CD4-positive, CD25-positive, alpha-beta regulatory T cell (primary cell): ENCODE results near the gene COL5A1. TPM values are rescaled to one million over a fixed set of nuclear protein-coding genes. Genes with fewer than 3 reads are reported as not detected.

ENCODE experiments used
- ATAC-seq, 2 donors: fragments of 150-1000 bp; cut with Tn5 transposase; one replicate each; pipeline ENCODE4 v1.10.0; 2021; ENCODE audit warnings: low read depth in 2 of 2, moderate number of reproducible peaks in 2 of 2, moderate library complexity in 1 of 2
- DNase-seq, 3 donors: peaks; one replicate each; pipeline versions ENCODE4 v3.0.0 to v3.0.0-alpha.2; 2012 to 2022; ENCODE audit warnings: mixed read lengths in 1 of 3
- H3K27ac ChIP-seq: one replicate; pipeline ENCODE4 v1.7.0; 2013; ENCODE audit warnings: mild to moderate bottlenecking, low read length; ENCODE audit not compliant: insufficient read depth, poor library complexity, severe bottlenecking
- H3K27me3 ChIP-seq: one replicate; pipeline ENCODE4 v1.7.0; 2013; ENCODE audit warnings: low read length; ENCODE audit not compliant: control insufficient read depth, insufficient read depth
- H3K36me3 ChIP-seq: one replicate; pipeline ENCODE4 v1.7.0; 2013; ENCODE audit warnings: mild to moderate bottlenecking, low read length, moderate library complexity; ENCODE audit not compliant: control insufficient read depth, insufficient read depth
- H3K4me1 ChIP-seq: 2 replicates; pipeline ENCODE4 v1.7.0; 2013; ENCODE audit warnings: mild to moderate bottlenecking, low read length; ENCODE audit not compliant: insufficient read depth, control insufficient read depth, poor library complexity, severe bottlenecking
- H3K4me3 ChIP-seq: one replicate; pipeline ENCODE4 v1.7.0; 2013; ENCODE audit warnings: low read depth, mild to moderate bottlenecking, low read length, moderate library complexity
- H3K9me3 ChIP-seq, 2 experiments: 1 replicate in 1 of 2; 2 replicates in 1 of 2; pipeline ENCODE4 v1.7.0; 2013; ENCODE audit warnings: low read length in 2 of 2, mild to moderate bottlenecking in 1 of 2, moderate library complexity in 1 of 2; ENCODE audit not compliant: control insufficient read depth in 2 of 2
- H3K27ac Mint-ChIP-seq, 3 donors: one replicate each; pipeline ENCODE4 v1.8.0; 2020 to 2022; ENCODE audit warnings: mild to moderate bottlenecking in 3 of 3, mixed read lengths in 3 of 3, moderate library complexity in 2 of 3
- H3K27me3 Mint-ChIP-seq: one replicate; pipeline ENCODE4 v1.8.0; 2022; ENCODE audit warnings: mild to moderate bottlenecking, mixed read lengths
- H3K36me3 Mint-ChIP-seq: one replicate; pipeline ENCODE4 v1.8.0; 2020; ENCODE audit warnings: mixed read lengths
- H3K4me1 Mint-ChIP-seq, 4 donors: one replicate each; pipeline ENCODE4 v1.8.0; 2020 to 2022; ENCODE audit warnings: mixed read lengths in 4 of 4, mild to moderate bottlenecking in 1 of 4
- H3K4me3 Mint-ChIP-seq, 4 donors: one replicate each; pipeline ENCODE4 v1.8.0; 2020 to 2022; ENCODE audit warnings: mild to moderate bottlenecking in 4 of 4, mixed read lengths in 4 of 4, moderate library complexity in 3 of 4
- H3K9me3 Mint-ChIP-seq, 7 donors: one replicate each; pipeline ENCODE4 v1.8.0; 2020 to 2022; ENCODE audit warnings: mixed read lengths in 7 of 7, mild to moderate bottlenecking in 3 of 7, moderate library complexity in 2 of 7
- polyA plus RNA-seq, 4 donors: library from polyadenylated mRNA; unstranded; fragments of 300-500 nt; fragmentation: Illumina TruSeq; gene quantifications; one replicate each; pipeline ENCODE4 v1.2.3, GENCODE V29; 2021
- total RNA-seq: library from RNA; stranded (reverse); gene quantifications from one replicate; pipeline ENCODE4 v1.2.3, GENCODE V29; 2022

COL5A1 gene
- total and polyA plus RNA-seq, 5 donors from 2014 or later: 0.02 to 1.7 (median 0.10) TPM; not detected in 2

DNA sequence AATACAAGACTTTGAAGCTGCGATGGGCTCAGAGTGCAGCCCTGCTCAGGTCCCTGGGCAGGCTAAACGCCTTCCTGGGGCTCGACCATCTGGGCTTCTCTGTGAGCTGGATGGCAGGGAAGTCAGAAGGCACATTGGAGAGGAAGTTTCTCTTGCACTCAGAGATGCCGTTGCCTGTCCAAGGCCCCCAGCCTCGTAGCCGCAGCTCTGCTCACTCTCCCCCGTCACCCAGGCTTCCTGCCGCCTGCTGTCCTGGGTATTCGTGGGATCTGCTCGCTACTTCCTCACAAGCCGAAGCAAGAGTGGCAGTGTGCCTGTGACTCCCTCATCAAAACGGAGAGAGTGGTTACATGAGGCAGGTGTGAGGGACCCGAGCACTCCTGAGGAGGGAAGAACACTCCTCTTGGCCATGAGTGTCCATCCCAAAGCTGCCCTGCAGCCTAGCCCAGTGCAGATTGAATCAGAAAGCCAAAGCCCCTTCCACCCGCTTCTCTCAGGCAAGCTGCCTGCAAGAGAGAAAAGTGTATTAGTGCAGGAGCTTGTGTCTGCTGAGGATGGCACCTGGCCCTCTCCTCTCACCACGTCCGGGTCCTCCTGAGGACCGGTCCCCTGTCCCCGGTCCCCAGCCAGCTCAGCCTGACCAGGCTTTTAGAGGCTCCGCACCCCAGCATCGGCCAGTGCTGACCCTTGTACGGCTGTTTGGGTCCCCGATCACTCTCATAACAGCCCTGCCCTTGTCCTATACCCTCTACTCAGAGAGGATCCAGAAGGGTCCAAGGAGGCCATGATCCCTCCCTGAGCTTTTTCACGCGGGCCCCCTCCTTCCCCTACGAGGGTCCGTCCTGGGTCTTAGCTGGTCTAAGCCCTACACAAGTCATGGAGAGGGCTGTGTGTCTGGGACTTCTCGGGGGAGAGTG lies 246.3 kb downstream of the COL5A1 start:
- H3K4me1 Mint-ChIP-seq: peaks cover 0 to 2% (median 0%) of the 10 kb centered on the region in 4 donors
- peaks cover 0 to 3% (median 0%) of the 10 kb centered on the region in 7 donors for H3K9me3 Mint-ChIP-seq
- no peak overlapping the region for H3K4me3 Mint-ChIP-seq
- DNase-seq (no peak), ATAC-seq (no peak)
- Histone ChIP-seq H3K27me3 (no peaks in the 10 kb centered on the region), H3K36me3 (no peaks in the 10 kb centered on the region), H3K9me3 (no peaks in the 10 kb centered on the region), H3K4me1 (no peaks in the 10 kb centered on the region), H3K4me3 (no peak overlapping the region), H3K27ac (no peak overlapping the region)
- no peaks in the 10 kb centered on the region for H3K36me3 Mint-ChIP-seq
- no peak overlapping the region for H3K27ac Mint-ChIP-seq
- H3K27me3 Mint-ChIP-seq: no peaks in the 10 kb centered on the region

DNA sequence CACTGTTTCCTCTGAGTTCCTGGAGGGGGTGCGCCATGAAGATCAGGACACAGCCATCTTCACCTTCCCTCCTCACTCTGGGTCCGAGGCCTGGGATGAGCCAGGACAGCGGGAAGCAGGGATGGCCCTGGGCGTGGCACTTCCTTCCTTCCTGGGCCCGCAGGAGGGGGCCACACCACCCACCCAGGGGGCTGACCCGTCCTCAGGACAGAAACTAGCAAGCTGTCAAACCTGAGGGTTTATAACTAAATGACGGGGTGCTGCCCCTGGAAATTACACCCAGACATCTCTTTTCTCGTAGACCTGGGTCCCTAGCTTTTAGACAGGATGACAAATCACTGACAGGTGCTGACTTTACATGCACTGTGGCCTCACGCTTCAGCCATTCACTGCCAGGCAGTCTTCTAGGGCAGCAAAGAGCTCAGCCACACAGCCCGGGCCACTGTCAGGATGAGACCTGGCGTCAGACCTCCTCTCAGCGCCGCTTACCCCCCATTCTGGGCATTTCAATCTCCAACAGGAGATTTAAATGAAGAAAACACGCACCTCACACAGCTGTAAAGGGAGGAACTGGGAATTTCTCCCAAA lies 247.1 kb downstream of the COL5A1 start:
- Histone ChIP-seq H3K9me3 (no peaks in the 10 kb centered on the region), H3K27ac (no peak overlapping the region), H3K4me3 (no peak overlapping the region), H3K36me3 (no peaks in the 10 kb centered on the region), H3K4me1 (no peaks in the 10 kb centered on the region), H3K27me3 (no peaks in the 10 kb centered on the region)
- H3K27me3 Mint-ChIP-seq: no peaks in the 10 kb centered on the region
- H3K9me3 Mint-ChIP-seq: peaks cover 0 to 3% (median 0%) of the 10 kb centered on the region in 7 donors
- H3K4me1 Mint-ChIP-seq: peaks cover 0 to 2% (median 0%) of the 10 kb centered on the region in 4 donors
- no peak overlapping the region for H3K27ac Mint-ChIP-seq
- DNase-seq (no peak), ATAC-seq (no peak)
- no peaks in the 10 kb centered on the region for H3K36me3 Mint-ChIP-seq
- no peak overlapping the region for H3K4me3 Mint-ChIP-seq

DNA sequence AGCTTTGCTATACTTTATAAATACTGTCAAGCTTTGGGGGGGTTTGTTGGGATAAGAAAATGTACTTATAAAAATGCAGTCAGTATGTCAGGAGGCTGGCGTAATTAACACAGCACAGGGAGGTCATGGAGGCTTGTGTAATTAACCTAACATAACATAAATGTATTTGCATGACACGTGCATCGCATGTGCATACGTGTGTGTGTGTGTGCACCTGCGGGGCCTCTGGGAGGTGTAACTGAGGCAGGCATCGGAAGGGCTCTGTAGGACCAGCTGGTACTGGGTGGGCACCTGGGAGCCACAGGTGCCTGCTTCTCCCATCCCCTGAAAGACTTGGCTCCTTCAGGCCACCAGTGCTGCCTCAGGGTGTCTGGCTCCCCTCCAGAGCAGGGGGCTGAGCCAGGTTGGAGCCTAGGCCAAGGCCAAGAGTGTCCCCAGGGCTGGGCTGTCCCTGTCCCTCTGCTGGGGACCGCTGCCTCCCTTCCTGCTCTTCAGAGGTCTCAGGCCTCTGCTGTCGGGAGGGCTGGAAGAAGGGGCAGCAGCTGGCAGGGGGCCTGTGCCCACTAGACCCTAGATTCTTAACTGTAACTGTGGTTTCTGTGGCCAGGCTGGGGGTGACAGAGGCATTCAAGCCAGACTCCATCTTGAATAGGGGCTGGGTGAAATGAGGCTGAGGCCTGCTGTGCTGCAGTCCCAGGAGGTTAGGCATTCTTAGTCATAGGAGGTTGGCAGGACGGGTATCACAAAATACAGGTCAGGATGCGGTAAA lies 248.0 kb downstream of the COL5A1 start:
- Mint-ChIP-seq H3K27me3 (no peaks in the 10 kb centered on the region), H3K36me3 (no peaks in the 10 kb centered on the region), H3K4me1 (peaks cover 0 to 2% (median 0%) of the 10 kb centered on the region in 4 donors), H3K9me3 (peaks cover 0 to 3% (median 0%) of the 10 kb centered on the region in 7 donors), H3K4me3 (no peak overlapping the region), H3K27ac (no peak overlapping the region)
- no peak for DNase-seq
- no peak overlapping the region for H3K4me3 ChIP-seq
- no peaks in the 10 kb centered on the region for H3K36me3 ChIP-seq
- ATAC-seq: no peak
- H3K9me3 ChIP-seq: no peaks in the 10 kb centered on the region
- no peaks in the 10 kb centered on the region for H3K4me1 ChIP-seq
- H3K27ac ChIP-seq: no peak overlapping the region
- no peaks in the 10 kb centered on the region for H3K27me3 ChIP-seq

DNA sequence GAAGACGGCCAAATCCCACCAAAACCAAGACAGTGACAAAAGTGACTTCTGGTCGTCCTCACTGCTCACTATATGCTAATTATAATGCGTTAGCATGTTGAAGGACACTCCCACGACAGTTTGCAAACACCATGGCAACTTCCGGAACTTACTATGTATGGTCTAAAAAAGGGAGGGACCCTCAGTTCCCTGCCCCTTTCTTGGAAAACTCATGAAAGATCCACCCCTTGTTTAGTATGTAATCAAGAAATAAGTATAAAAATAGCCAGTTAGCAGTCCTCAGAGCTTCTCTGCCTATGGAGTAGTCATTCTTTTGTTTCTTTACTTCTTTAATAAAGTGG lies 248.5 kb downstream of the COL5A1 start:
- Mint-ChIP-seq H3K4me3 (no peak overlapping the region), H3K36me3 (no peaks in the 10 kb centered on the region), H3K9me3 (peaks cover 0 to 3% (median 0%) of the 10 kb centered on the region in 7 donors), H3K27me3 (no peaks in the 10 kb centered on the region), H3K4me1 (peaks cover 0 to 2% (median 0%) of the 10 kb centered on the region in 4 donors), H3K27ac (no peak overlapping the region)
- Histone ChIP-seq H3K36me3 (no peaks in the 10 kb centered on the region), H3K27ac (no peak overlapping the region), H3K4me1 (no peaks in the 10 kb centered on the region), H3K4me3 (no peak overlapping the region), H3K27me3 (no peaks in the 10 kb centered on the region), H3K9me3 (no peaks in the 10 kb centered on the region)
- DNase-seq: no peak
- no peak for ATAC-seq

DNA sequence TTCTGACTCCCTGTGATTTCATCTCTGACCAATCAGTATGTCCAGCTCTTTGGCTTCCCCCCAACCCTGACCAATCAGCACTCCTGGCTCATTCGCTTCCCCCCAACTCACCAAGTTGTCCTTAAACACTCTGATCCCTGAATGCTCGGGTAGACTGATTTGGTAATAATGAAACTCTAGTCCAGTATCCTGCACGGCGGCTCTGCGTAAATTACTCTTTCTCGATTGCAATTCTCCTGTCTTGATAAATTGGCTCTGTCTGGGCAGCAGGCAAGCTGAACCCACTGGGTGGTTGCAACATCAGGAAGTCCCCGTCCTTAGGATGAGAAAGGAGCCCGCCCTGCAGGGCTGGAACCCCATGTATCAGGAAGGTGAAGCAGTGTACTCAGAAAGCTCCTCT lies 249.4 kb downstream of the COL5A1 start:
- peaks cover 0 to 3% (median 0%) of the 10 kb centered on the region in 7 donors for H3K9me3 Mint-ChIP-seq
- ATAC-seq: no peak
- H3K4me3 Mint-ChIP-seq: no peak overlapping the region

DNA sequence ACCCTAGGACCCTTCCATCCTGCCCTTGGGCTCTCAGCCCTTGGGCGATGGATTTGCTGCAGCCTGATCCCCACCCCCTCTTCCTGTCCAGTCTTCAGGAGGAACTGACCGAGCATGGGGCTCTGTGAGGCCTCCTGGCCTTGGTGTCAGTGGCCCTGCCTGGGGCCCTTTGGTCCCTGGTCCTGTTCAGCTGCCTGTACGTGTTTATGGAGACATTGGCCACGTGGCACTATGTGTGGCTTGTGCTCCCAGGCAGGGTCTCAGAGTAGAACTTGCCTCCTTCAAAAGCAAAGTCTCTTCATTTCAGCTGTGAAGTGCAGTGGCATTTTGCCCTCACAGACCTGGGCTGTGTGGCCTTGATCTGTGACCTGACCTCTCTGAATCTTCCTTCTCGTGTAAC lies 250.1 kb downstream of the COL5A1 start:
- H3K4me1 ChIP-seq: no peaks in the 10 kb centered on the region
- H3K9me3 ChIP-seq: no peaks in the 10 kb centered on the region
- peaks cover 0 to 3% (median 0%) of the 10 kb centered on the region in 7 donors for H3K9me3 Mint-ChIP-seq
- no peak overlapping the region for H3K27ac Mint-ChIP-seq
- no peaks in the 10 kb centered on the region for H3K27me3 Mint-ChIP-seq
- no peak overlapping the region for H3K4me3 ChIP-seq
- ATAC-seq (no peak), DNase-seq (no peak)
- H3K27me3 ChIP-seq: no peaks in the 10 kb centered on the region
- H3K4me3 Mint-ChIP-seq: no peak overlapping the region
- H3K27ac ChIP-seq: no peak overlapping the region
- no peaks in the 10 kb centered on the region for H3K36me3 Mint-ChIP-seq
- H3K4me1 Mint-ChIP-seq: peaks cover 0 to 2% (median 0%) of the 10 kb centered on the region in 4 donors
- no peaks in the 10 kb centered on the region for H3K36me3 ChIP-seq

More for the DNA sequence above, 249.4 kb downstream of the COL5A1 start:
- Mint-ChIP-seq H3K4me1 (peaks cover 0 to 2% (median 0%) of the 10 kb centered on the region in 4 donors), H3K27ac (no peak overlapping the region), H3K27me3 (no peaks in the 10 kb centered on the region), H3K36me3 (no peaks in the 10 kb centered on the region)
- H3K27me3 ChIP-seq: no peaks in the 10 kb centered on the region
- H3K4me3 ChIP-seq: no peak overlapping the region
- H3K9me3 ChIP-seq: no peaks in the 10 kb centered on the region
- no peaks in the 10 kb centered on the region for H3K36me3 ChIP-seq
- H3K4me1 ChIP-seq: no peaks in the 10 kb centered on the region
- H3K27ac ChIP-seq: no peak overlapping the region
- no peak for DNase-seq

DNA sequence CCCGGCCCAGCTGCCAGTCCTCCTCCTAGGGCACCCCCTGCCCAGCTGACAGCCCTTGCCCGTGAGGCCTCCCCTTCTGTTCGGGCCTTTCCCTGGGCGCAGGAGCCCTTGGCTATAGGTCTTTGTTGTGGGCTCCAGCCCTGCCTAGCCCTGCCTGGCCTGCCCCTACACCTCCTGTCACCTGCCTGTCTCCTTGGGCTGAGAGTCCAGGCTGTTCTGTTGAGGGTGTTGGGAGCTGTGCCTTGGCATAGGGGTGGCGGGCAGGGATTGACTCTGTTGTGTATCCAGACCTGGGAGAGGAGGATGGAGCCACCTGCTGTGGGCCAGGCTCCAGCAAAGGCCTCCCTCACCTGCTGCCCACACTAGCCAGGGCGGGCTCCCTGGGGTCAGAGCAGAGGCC lies 250.6 kb downstream of the COL5A1 start:
- DNase-seq (no peak), ATAC-seq (no peak)
- no peaks in the 10 kb centered on the region for H3K4me1 ChIP-seq
- H3K4me3 Mint-ChIP-seq: no peak overlapping the region
- H3K36me3 ChIP-seq: no peaks in the 10 kb centered on the region
- no peak overlapping the region for H3K27ac Mint-ChIP-seq
- no peaks in the 10 kb centered on the region for H3K27me3 ChIP-seq
- no peak overlapping the region for H3K4me3 ChIP-seq
- H3K36me3 Mint-ChIP-seq: no peaks in the 10 kb centered on the region
- H3K4me1 Mint-ChIP-seq: peaks cover 0 to 2% (median 0%) of the 10 kb centered on the region in 4 donors
- H3K27me3 Mint-ChIP-seq: no peaks in the 10 kb centered on the region
- H3K9me3 Mint-ChIP-seq: peaks cover 0 to 3% (median 0%) of the 10 kb centered on the region in 7 donors
- H3K9me3 ChIP-seq: no peaks in the 10 kb centered on the region
- no peak overlapping the region for H3K27ac ChIP-seq
